HEK293T (cell line): ENCODE data around the gene DGKH.

Experiments used
- ARNT ChIP-seq: fragments of 450-650 bp; IDR thresholded peaks from 2 replicates; pipeline ENCODE4 v1.6.1; 2017; ENCODE audit warnings: mild to moderate bottlenecking
- BHLHE40 ChIP-seq: fragments of 450-650 bp; IDR thresholded peaks from 2 replicates; pipeline ENCODE4 v1.6.1; 2016; ENCODE audit warnings: mild to moderate bottlenecking, moderate library complexity, borderline replicate concordance
- CTBP1 ChIP-seq: fragments of 450-650 bp; IDR thresholded peaks from 2 replicates; pipeline ENCODE4 v1.6.1; 2016; ENCODE audit warnings: borderline replicate concordance
- ELF4 ChIP-seq: fragments of 450-650 bp; IDR thresholded peaks from 2 replicates; pipeline ENCODE4 v1.6.1; 2017; ENCODE audit warnings: antibody characterized with exemption
- FOXM1 ChIP-seq: fragments of 450-650 bp; IDR thresholded peaks from 2 replicates; pipeline ENCODE4 v1.6.1; 2017; ENCODE audit warnings: mild to moderate bottlenecking, borderline replicate concordance
- HDGF ChIP-seq: fragments of 450-650 bp; IDR thresholded peaks from 2 replicates; pipeline ENCODE4 v1.6.1; 2017; ENCODE audit warnings: antibody characterized with exemption, borderline replicate concordance
- LEF1 ChIP-seq: fragments of 450-650 bp; IDR thresholded peaks from 2 replicates; pipeline ENCODE4 v1.6.1; 2017; ENCODE audit warnings: mild to moderate bottlenecking, borderline replicate concordance
- SP1 ChIP-seq: fragments of 450-650 bp; IDR thresholded peaks from 2 replicates; pipeline ENCODE4 v1.6.1; 2017
- ZNF384 ChIP-seq: fragments of 450-650 bp; IDR thresholded peaks from 2 replicates; pipeline ENCODE4 v1.6.1; 2016

DNA sequence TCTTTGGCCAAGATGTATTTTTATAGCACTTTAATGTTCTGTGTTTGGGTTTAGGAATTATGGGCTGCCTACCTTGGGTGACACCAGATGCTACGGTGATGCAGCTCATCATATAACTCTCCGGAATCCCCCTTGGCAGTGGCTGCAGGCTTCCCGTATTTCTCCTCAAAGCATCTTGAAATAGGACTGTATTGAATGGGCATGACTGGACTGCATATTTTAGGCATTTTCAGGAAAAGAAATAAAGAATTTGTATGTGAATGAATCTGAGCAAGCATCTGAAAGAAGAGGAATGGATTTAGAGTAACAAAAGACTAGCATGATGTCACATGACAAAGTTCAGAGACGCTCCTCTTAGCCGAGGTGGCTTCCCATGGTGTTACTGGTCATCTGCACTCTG lies 70.6 kb downstream of the DGKH start:
- TF ChIP-seq BHLHE40 = no peak
- no peak for TF ChIP-seq ARNT
- TF ChIP-seq SP1 = no peak
- no peak for TF ChIP-seq ELF4
- TF ChIP-seq LEF1 = no peak
- no peak for TF ChIP-seq CTBP1
- no peak for TF ChIP-seq ZNF384
- TF ChIP-seq FOXM1 = no peak
- TF ChIP-seq HDGF = no peak
